ENCODE results near the gene RSBN1.
"Not testable (repeated sequence)": the region's sequence is repeated elsewhere in the genome, so short reads cannot be mapped to it uniquely, and the experiment has no call there.

RSBN1 gene

DNA sequence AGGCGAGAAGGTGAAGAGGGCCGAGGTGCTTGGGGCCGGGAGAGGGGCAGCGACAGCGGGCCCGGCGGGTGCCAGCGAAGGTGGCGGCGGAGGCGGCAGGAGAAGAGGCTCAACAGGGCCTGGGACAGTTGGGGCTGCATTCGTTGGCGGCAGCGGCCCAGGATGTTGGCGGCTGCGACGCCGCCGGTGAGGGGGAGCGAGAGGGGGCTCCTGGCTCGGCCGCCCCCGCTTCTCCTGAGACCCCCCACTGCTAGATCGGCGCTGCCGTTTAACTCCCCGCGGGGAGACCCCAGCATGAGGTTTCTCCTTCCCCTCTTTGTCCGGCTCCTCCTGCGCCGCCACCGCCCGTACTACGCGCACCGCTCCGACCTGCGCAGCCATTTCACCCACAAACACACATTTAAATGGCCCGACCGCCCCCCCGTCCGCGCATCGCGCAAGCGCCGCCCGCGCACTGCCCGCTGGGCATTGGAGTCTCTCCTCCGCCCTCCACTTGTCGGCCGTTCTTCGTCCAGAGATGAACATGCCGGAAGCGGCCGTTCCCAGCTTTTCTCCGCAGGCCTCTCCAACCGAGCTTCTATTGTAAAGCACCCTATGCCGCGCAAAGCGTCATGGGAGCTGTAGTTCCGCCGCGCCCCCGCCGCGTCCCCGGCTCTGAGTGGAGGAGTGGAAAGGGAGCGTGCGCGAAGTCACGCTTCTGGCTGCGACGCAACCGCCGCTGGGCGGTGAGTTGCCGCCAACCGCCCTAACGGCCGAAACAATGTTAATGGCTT is at the start of gene RSBN1:
TSS of gene RSBN1 (minus strand) at position 589 of the 773 bp plus-strand sequence. CDS start at position 525, 64 bp downstream.
- DNase-seq, result peak; percentile 99

- DNase-seq, result no peak
These were observed 49.4 kb upstream of the RSBN1 start for GRCh38 chr1:113861641-113862040.

DNA sequence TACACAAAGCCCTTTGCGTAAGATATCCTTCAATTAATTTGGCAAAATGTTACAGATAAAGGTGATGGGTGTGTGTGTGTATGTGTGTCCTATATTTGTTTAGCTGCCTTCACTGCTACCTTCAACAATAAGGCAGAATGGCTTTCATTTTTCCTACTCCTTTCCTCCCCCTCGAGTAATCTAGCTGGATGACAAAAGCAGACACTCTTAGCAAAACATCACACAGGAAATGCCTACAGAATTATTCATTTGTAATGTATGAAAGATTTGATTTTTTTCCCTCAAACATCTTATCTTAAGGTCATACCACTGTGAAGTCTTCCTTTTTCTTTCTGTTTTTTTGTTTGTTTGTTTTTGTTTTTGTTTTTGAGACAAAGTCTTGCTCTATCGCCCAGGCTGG is 48.6 kb upstream of the RSBN1 start:
- peak; percentile 2 for DNase-seq

GRCh38 chr1:113859478-113860175 is 47.4 kb upstream of the RSBN1 start:
- DNase-seq, result no peak

GRCh38 chr1:113858982-113859381 is 46.7 kb upstream of the RSBN1 start:
- DNase-seq, result no peak

DNA sequence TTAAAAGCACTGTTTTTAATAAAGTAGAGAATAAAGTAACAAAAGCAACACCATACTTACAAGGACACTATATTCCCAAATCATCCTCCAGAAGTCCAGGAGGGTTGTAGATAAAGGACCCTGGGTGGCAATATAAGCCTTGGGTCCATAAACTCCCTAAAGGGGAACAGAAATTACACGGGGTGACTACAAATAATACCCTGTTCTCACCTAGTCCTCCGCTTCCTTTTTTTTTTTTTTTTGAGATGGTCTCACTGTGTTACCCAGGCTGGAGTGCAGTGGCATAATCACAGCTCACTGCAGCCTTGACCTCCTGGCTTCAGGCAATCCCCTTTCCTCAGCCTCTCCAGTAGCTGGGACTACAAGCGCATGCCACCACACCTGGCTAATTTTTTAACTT is 46.1 kb upstream of the RSBN1 start:
- DNase-seq, result no peak

DNA sequence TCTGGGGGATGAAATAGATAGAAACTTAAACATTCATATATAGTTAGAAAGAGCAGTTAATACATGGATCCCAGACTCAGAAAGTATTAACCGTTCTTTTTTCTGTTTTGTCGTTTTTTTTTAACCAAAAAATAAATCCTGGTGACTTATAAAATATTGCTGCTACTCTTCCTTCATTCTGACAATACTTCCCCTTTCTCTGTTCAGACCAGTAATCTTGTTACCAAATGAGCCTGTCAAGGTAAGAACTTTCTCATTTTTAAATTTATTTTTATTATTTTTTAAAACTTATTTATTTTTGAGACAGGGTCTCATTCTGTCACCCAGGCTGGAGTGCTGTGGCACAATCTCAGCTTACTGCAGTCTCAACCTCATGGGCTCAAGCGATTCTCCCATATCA is 45.5 kb upstream of the RSBN1 start:
- no peak for DNase-seq

- no peak for DNase-seq
These were observed 44.1 kb upstream of the RSBN1 start for GRCh38 chr1:113856401-113856790.

DNA sequence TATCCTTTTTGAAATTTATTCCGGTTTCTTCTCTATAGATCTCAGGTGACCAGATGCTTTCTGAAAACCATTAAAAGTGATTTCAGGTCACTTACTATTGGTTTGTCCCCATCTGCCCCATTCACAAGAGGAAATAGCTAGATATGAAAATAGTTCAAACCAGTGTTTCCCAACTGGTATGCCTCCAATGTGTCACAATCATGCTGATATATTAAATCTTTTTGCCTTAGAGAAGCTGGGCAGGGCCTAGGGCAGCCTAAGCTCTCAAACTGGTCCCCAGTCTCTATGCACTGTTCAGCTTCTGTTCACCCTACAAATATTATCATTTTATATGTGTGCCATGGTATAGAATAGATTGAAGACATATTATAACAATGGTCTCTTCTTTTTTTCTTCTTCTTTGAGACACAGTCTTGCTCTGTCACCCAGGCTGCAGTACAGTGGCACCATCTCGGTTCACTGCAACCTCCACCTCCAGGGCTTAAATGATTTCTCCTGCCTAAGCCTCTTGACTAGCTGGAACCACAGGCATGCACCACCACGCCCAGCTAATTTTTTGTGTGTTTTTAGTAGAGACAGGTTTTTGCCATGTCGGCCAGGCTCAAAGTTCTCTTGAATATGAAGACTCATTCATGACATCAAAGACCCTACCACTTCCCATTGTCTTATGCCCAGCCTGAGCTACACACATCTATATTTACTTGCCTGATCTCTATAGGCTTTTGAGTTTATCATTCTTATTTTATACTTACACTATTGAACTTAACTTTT is 43.5 kb upstream of the RSBN1 start:
- DNase-seq, result no peak

DNA sequence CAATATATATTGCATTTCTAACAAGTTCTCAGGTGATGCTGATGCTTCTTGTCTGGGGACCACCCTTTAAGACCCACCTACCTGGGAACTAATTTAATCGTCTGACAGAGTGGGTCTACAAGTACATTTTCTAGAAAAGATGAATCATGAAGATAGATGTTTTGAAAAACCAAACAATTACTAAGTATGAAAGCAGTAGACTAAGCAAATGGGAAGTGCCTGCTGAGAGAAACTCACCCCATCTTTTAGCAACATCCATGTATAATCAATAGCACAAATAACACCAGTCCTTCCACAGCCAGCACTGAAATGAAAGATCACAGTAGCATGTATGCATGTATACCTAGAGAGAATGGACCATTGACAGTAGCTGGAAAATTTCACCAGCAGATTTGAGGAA is 42.0 kb upstream of the RSBN1 start:
- DNase-seq, result no peak

- not testable (repeated sequence) for DNase-seq
These were observed 40.4 kb upstream of the RSBN1 start for GRCh38 chr1:113852694-113853093.

GRCh38 chr1:113850127-113850796 is 38.0 kb upstream of the RSBN1 start:
- no peak for DNase-seq

GRCh38 chr1:113849072-113849471 is 36.8 kb upstream of the RSBN1 start:
- DNase-seq, result no peak

- DNase-seq, result no peak
These were observed 34.2 kb upstream of the RSBN1 start for GRCh38 chr1:113846391-113847035.

GRCh38 chr1:113836534-113836933 is 24.3 kb upstream of the RSBN1 start:
- DNase-seq, result no peak

- peak; percentile 44 for DNase-seq
These were observed 23.5 kb upstream of the RSBN1 start for GRCh38 chr1:113835686-113836290.

- no peak for DNase-seq
These were observed 22.4 kb upstream of the RSBN1 start for GRCh38 chr1:113834716-113835115.

DNA sequence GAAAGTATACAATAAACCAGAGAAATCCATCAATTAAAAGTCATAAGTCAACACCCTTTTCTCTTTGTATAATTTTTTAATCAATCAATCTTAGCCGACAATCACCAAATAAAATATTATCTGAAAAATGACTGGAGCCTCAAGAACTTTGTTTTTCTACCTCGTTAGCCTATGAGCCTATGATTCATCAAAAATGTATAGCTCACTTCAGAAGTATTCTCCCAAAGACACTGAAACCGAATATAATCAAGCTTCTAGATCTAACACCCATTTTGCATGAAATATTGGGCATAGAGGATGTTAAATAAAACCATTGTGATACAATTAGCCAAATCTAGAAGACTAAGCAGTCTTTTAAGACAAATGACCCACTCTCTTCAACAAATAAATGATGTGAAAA is 17.8 kb upstream of the RSBN1 start:
- DNase-seq, result no peak

GRCh38 chr1:113821916-113822315 is 9.6 kb upstream of the RSBN1 start:
- DNase-seq, result no peak

- no peak for DNase-seq
These were observed 6.3 kb upstream of the RSBN1 start for GRCh38 chr1:113818578-113818977.

- peak; percentile 16 for DNase-seq
These were observed 942 bp upstream of the RSBN1 start for GRCh38 chr1:113813218-113813617.

GRCh38 chr1:113812661-113813135 is 422 bp upstream of the RSBN1 start:
- DNase-seq, result peak; percentile 76

Measured in NCI-H146 (cell line).